ENCODE results near the gene PHF12.
"Not testable (repeated sequence)": the region's sequence is repeated elsewhere in the genome, so short reads cannot be mapped to it uniquely, and the experiment has no call there.

The PHF12 gene

DNA sequence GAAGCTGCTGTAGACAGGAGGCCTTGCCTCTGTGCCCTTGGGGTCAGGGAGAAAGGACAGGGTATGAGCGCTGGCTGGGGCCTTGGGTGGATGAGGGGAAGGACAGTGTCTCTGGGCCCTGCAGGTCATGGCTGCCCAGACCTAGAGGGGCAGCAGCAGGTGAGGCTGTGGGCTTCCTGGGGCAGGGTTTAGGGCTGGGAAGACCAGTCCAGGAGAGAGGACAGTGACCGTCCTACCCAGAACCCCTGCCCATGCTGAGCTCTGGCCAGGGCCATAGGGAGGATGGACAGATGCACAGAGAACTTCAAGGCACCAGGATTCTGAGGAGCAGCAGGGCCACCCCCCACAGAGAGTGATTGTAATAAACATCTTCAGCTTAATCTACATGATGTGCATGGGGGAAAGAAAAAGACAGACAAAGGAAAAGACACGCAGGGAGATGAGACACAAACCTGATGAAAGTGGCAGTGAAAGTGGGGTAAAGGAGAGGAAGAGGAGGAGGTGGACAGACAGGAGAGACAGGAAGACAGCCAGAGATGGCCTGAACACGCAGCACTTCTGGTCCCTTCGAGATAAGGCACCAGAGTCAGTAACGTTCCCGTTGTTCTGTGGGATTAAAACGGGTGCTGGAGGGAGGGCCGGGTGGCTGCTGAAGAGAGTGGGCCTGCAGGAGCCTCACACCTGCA is 71.3 kb downstream of the PHF12 start:
- no peak for DNase-seq

DNA sequence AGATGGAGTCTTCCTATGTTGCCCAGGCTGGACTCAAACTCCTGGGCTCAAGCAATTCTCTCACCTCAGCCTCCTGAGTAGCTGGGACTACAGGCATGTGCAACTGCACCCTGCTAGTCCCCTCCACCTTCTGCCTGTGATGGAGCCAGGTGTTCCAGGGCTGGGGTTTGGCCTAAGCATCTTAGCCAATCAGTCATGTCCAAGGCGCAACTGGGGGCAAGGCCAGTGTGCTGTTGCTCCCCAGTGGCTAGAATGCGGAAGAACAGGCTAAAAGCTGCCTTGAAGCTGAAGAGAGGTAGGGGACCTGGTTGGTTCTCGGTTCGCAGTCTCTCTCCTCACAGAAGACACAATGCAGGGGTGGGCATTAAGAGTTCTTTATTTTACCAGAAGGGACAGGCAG is 72.3 kb downstream of the PHF12 start:
- DNase-seq = no peak

DNA sequence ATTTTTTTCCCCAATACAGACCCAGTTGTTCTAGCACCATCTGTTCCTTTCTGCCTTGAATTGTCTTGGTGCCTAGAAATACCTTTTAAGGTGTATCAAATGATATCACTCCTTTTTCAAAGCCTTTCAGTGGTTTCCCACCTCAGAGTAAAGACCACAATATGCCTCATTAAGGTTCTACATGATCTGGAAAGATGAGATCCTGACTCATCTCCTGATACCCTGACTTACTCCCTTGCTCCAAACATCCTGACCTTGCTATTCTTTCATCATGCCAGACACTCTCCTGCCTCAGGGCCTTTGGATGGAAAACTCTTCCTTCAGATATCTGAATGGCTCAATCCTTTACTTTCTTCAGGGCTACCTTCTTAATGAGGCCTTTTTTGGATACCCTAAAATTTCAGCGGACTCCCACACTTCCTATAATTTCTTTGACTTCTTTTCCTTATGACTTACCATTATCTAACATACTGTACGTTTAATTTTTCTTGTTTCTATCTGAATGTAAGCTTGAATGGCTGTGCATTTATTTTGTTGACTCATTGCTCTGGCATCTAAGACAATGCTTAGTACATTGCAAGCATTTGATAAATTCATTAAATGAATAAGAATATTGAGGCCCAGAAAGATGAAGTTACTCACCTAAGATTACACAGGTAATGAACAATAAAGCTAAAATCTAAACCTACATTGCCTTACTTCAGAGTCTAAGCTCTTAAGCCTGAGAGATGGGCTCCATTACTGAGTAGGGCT is 73.0 kb downstream of the PHF12 start:
- DNase-seq = no peak

DNA sequence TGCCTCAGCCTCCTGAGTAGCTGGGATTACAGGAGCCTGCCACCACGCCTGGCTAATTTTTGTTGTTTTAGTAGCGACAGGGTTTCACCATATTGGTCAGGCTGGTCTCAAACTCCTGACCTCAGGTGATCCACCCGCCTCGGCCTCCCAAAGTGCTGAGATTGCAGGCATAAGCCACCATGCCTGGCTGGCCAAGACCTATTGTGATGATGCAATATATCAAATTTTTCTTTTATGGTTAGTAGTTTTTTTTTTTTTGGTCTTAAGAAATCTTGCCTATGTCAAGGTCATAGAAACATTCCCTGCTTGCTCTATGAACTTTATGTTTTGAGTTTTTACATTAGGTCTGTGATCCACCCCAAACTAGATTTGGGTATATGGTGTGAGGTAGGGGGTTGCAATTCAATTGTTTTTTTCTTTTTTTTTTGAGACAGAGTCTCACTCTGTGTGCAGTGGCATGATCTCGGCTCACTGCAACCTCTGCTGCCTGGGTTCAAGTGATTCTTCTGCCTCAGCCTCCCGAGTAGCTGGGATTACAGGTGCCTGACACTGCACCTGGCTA is 74.1 kb downstream of the PHF12 start:
- not testable (repeated sequence) for DNase-seq

DNA sequence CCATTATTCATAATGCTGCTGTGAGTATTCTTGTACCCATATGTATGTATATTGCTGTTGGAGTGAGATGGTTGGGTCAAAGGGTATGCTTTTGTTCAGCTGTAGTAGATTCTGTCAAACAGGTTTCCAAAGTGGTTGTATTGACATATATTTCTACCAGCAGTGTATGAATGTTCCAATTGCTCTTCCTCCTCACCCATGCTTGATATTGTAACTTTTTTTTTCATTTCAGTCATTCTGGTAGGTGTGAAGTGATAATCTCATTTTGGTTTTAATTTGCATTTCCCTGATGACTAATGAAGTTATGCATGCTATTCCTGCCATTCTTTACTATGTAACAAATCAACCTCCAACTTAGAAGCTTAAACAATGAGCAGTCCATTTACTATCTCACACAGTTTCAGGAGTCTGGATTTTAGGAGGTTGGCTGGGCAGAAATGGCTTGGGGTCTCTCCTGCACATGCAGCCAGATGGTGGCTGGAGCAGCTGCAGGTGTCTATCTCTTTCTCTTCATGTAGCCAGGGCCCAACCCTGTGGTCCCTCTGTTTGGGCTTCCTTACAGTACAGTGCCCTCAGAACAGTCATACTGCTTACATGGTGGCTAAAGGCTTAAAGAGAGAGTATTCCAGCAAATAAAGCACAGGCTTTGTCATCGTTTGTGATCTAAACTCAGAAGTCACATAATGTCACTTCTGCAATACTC is 75.3 kb downstream of the PHF12 start:
- no peak for DNase-seq

DNA sequence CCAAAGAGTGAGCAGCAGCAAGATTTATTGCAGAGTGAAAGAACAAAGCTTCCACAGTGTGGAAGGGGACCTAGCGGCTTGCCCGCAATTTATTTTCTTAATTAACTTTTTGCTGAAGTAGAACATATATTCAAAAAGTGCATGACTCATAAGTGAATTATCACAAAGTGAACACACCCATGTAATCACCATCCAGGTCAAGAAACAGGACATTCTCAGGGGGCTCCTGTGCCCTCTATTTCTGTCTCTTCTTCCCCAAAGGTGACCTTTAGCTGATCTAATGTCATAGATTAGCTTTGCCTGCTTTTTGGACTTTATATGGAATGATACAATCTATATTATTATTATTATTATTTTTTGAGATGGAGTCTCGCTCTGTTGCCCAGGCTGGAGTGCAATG is 76.6 kb downstream of the PHF12 start:
- no peak for DNase-seq

DNA sequence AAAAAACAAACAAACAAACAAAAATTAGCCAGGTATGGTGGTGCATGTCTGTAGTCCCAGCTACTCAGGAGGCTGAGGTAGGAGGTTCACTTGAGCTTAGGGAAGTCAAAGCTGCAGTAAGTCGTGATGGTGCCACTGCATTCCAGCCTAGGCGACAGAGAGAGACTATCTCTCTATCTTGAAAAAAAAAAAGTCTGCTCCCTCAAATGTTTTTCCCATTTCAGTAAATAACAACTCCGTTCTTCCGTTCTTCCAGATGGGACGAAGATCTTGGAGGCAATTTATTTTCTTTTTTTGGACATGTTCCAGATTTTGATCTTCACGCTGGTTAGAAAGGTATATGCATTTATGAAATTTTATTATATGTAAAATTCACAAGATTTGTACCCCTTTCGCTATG is 77.5 kb downstream of the PHF12 start:
- no peak for DNase-seq

DNA sequence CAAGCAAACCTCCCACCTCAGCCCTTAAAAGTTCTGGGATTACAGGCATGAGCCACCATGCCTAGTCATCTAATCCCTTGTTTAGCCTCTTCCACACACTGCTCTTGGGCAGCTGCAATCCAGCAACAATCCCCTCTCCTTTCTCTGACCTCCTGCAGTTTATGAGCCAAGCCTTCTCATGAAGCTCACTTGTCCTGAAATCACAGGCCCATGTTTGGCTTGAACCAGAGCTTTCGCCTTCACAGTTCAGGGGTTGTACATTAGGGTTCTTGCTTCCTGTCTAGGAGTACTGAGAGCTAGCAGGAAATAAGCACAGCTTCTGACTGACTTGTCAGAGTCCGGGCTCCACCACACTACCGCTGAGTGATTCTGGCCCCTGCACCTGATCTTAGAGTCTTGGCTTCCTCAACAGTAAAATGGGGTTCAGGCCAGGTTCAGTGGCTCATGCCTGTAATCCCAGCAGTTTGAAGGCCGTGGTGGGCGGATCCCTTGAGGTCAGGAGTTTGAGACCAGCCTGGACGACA is 80.2 kb downstream of the PHF12 start:
- no peak for DNase-seq

DNA sequence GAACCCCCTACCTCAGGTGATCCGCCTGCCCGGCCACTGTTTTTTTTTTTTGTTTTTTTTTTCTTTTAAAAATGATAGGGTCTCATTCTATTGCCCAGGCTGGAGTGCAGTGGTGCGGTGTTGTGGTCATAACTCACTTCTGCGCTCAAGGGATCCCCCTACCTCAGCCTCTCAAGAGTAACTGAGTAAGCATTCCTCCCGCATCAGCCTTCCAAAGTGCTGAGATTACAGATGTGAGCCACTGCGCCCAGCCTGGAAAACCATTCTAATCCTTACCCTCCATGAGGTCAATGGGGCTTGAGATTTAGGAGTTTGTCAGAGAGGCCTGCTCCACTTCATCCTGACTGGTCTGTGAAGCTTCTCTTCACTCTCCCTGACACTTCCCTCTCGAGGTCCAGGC is 84.0 kb downstream of the PHF12 start:
- no peak for DNase-seq

DNA sequence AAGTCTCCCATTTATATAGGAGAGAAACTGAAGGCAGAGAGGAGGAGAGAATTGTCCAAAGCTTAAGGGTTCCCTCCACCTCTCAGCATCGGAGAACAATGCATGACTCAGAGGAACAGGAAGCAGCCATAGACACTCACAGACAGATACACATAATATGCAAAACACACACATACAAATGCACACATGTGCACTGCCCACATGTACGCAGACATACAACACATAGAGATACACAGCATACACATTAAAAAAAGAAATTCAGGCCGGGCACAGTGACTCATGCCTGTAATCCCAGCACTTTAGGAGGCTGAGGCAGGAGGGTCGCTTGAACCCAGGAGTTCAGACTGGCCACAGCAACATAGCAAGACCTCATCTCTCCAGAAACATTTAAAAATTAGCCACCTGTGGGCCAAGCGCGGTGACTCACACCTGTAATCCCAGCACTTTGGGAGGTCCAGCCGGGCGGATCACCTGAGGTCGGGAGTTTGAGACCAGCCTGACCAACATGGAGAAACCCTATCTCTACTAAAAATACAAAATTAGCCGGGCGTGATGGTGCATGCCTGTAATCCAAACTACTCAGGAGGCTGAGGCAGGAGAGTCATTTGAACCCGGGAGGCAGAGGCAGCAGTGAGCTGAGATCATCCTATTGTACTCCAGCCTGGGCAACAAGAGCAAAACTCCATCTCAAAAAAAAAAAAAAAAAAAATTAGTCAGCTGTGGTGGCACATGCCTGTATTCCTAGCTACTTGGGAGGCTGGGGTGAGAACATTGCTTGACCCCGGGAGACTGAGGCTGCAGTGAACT is 85.2 kb downstream of the PHF12 start:
- no peak for DNase-seq

DNA sequence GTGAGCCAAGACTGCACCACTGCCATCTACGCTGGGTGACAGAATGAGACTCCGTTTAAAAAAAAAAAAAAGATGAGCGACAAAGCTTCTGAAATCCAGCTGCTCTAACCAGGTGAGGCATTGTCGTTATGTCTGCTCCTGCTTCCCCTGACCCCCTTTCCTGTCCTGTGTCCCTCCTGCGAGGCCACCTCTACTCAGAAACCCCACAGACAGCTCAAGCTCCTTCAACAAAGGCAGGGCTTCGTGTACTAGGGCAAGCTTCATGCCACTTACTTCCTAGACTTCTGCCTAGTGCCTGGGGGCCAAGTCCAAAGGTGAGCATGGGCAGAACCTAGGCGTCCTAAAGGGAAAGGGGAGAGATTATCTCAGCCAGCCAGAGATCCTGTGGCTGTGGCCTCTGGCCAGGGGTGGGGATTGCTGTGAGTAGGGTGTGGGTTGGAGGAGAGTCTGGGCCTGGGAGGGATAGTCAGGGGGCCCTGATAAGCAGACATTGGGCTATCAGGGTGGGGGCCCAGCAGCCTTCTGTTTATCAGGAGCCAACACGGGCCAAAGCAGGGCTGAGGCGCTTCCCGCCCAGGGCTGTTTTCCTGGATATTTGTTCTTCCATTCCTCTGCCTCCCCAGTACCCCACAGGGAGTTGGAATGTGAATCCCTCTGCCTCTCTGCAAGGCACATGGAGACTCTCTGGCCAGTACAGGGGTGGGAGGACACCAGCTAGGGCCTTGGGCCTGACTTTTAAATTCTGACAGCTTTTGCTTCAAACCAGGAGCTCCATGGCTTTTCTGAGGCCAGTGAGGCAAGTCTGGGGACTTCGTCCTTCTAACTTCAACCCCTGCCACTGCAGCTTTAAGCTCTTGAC is 86.1 kb downstream of the PHF12 start:
- no peak for DNase-seq

DNA sequence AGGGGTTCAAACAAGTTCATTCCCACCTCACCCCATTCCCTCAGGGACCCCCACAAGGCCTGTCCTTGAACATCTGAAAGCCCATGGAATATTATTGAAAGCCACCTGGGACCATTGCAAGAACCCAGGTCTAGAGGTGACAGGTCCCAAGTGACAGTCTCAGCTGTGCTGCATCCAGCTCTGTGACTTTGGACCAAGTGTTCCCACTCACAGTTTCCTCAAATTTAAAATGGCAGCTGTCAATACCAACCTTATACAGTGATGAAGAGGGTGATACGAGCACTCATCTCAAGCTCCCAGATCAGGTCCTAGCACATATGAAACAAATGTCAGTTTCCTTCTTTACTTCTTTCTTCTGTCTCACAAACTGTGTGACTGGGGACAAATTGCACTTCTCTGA is 87.4 kb downstream of the PHF12 start:
- no peak for DNase-seq

DNA sequence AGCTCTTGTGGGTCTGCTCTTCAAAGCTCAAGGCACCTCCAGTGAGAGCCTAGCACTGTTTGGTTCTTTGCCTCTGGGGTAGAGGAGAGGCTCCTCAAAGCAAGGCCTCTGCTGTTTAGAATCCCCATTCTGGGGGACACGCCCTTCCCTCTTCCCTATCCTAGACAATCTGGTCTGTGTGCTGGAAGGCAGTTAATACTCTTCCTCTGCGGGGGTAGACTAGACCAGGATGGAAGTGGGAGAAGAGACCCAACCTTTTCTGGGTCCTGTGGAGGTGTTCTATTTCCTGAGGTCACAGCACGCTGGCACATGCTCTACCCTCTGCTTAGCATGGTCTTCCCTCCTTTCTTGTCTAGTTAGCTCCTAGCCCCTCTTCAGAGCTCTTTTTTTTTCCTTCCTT is 88.8 kb downstream of the PHF12 start:
- no peak for DNase-seq

DNA sequence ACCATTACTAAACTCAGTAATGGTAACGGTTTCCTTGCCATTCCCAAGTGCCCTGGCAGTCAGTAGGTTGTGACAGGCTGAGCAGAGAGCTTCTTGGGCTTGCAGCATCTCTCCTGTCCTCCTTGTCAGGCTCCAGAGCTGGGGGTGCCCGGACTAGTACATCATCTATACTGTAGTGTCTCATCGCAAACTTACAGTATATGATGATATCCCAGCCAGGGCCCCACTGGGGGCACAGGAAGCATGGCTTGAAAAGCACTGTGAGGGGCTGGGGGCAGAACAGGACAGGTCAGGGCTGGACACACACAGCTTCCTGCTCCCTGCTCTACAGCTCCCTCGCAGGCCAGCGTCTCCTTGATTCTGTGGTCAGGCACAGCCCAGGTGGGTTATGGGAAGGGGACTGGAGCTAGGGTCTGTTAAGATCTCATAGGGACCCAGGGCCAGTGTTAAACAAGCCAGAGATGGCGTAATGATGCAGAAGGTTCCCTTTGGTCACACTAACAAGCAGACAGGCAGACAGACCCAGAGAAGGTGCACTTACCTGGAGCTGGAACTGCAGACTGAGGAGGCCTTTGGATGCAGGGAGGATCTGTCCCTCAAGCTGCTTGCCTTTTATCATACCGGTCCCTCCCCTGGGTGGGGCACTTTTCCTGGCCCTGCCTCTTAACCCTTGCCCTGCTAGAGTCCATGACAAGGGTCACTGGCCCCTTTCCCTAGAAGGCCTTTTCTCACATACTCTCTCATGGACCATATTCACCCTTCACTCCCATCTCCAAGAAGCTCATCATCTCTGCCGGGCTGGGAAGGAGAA is 89.7 kb downstream of the PHF12 start:
- no peak for DNase-seq

DNA sequence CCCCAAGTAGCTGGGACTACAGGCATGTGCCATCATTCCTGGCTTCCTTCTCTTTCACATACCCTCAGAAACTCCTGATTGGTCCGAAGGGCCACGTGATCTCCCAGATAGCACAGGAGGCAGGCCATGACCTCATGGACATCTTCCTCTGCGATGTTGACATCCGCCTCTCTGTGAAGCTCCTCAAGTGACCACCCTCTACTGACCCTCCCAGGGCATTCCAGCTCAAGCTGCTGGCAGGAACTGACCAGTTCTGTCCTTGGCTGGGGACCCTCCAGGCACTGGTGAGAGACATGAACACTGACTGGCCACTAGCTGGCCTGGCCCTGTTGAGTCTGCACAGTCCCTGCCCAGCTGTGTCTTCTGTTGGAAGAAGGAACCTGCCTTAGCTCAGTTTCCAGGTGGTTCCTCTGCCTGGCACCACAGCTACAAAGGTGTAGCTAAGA is 90.9 kb downstream of the PHF12 start:
- no peak for DNase-seq

DNA sequence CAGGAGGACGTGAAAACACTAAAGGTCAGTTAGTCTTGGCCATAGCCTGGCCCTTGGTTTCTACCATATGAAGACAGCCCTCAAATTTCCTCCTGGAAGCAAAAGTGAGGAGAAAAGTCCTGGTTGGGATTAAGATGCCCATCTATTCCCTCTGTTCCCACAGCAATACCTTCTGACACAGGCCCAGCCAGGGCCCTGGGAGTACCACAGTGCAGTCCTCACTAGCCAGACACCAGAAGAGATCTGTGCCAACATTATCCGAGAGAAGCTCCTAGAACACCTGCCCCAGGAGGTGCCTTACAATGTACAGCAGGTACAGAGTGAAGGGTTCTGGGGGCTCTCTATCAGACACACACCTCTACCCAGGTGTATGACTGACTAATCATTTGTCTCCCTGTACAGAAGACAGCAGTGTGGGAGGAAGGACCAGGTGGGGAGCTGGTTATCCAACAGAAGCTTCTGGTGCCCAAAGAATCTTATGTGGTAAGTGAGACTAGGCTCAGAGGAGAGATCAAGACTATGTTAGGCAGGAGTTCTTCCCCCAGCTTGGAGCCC is 92.4 kb downstream of the PHF12 start:
- no peak for DNase-seq

DNA sequence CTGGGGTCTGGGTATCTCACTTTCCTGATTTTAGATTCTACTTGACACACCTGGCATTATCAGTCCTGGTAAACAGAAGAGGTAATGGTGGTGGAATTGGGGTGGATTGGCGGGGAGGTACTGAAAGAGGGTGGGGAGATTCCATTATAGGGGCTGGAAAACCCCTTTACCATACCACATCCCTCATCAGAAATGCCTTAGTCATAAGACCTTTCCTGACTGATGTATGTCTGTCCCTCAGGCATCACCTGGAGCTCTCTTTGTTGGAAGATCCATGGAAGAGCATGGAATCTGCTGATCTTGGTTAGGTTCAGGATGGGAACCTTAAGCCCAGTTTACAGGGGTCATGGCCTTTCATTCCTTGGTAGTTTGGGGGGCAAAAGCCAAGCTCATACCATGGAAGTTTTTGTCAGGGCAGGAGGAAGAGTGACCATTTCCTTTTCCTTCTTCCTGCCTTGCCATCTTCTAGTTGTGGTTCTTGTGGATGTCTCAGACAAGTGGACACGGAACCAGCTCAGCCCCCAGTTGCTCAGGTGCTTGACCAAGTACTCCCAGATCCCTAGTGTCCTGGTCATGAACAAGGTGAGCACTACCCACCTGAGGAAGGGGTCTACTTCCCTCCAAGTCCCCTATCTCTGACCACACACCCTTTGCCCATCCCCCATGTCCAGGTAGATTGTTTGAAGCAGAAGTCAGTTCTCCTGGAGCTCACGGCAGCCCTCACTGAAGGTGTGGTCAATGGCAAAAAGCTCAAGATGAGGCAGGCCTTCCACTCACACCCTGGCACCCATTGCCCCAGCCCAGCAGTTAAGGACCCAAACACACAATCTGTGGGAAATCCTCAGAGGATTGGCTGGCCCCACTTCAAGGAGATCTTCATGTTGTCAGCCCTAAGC is 93.2 kb downstream of the PHF12 start:
- DNase-seq = no peak

DNA sequence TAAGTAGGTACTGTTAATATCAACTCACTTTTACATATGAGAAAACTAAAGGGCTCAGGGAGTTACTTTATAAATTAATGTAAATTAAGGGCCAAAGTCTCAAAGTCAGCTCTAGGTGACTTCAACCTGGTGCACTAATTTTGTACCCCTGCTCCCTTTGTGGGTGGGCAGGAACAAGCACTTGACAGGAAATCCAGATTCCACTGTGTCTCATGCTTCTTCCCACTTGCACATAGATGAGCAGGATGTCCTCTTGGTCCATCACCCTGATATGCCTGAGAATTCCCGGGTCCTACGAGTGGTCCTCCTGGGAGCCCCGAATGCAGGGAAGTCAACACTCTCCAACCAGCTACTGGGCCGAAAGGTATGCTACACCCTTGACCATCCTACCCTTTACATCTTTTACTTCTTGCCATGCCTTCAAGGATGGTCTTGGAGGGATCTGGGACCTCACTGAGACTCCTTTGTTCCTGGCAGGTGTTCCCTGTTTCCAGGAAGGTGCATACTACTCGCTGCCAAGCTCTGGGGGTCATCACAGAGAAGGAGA is 95.2 kb downstream of the PHF12 start:
- DNase-seq = no peak

DNA sequence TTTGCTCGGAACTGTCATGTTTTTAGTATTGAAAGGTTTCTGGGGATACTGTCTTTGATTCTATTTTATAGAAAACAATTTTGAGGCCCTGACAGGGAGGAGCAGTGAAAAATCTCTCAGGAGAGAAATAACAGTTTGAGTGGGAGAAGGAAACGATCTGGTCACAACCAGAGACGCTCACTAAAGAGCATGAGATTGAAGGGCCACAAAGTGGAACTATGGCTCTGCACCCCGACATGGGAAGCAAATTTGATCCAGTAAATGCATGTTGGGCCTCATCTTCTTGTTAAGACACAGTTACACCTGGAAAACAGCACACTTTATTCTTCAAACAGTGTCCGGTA is 96.0 kb downstream of the PHF12 start:
- no peak for DNase-seq
